HG03196 (cell line): ENCODE data around the gene NAA16.
"Not testable (repeated sequence)": the region's sequence is repeated elsewhere in the genome, so short reads cannot be mapped to it uniquely, and the experiment has no call there.

ENCODE experiments used
- ATAC-seq: cut with Tn5 transposase; IDR thresholded peaks from one replicate; pipeline ENCODE4 v1.9.1; 2021; ENCODE audit not compliant: unreplicated experiment

The NAA16 gene

DNA sequence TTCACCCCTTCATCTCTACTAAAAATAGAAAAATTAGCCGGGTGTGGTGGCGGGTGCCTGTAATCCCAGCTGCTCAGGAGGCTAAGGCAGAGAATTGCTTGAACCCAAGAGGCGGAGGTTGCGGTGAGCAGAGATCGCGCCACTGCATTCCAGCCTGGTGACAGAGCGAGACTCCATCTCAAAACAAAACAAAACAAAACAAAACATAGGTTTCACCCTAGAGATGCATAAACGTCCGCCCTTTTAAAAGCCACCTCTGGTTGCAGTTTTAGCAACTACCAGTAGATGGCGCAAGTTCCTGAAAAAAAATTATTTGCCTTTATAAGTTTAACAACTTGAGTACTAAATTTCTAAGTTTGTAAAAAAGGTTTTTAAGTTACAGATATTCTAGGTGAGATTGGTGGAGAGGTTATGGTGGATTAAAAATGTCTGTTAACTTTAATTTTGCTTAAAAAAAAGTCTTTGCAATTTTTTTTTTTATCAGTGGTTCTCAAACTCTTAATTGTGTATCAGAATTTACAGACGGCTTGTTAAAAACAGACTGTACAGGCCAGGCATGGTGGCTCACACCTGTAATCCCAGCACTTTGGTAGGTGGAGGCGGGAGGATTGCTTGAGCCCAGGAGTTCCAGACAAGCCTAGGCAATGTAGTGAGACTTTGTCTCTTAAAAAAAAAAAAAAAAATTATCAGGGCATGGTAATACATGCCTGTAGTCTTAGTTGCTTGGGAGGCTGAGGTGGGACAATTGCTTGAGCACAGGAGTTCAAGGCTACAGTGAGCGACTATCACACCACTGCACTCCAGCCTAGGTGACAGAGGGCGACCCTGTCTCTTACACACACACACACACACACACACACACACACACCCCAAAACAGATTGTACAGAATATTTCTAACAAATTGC, 42.1 kb downstream of the NAA16 start:
- no peak for ATAC-seq

DNA sequence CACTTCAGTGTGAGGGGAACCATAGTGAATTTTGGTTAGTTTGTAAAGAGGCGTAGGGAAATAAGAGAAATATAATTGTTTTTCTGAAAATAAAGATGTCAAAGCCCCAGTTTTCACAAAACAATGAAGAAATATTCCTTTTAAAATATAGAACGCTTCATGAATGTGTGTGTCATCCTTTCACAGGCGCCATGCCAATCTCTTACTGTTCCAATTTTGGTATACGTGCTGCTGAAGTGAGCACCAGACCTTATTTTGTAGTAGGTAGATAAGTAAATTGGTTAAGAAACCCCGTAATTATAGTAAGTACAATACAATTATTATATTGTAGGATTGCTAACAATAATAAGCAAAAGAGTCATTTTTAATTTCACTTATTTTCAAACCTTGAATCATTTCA, 43.3 kb downstream of the NAA16 start:
- ATAC-seq: no peak

- not testable (repeated sequence) for ATAC-seq
These were observed 45.2 kb downstream of the NAA16 start for GRCh38 chr13:41356385-41356648.

DNA sequence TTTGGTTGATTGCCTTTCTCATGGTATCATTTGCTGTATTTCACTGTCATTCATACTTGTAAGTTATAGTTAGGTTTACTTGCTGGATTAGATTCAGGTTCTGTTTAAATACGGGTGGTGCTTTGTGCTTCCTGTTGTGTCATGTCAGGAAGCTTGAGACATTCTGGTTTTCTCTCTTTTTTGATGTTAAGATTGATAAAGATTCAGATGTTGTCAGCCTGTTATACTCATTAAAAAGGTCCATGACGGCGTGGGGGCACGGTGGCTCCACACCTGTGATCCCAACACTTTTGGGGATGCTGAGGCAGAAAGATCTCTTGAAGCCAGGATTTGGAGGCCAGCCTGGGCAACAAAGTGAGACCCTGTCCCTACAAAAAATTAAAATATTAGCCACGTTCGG, 45.7 kb downstream of the NAA16 start:
- ATAC-seq: no peak

GRCh38 chr13:41361491-41361890, 50.4 kb downstream of the NAA16 start:
- no peak for ATAC-seq

DNA sequence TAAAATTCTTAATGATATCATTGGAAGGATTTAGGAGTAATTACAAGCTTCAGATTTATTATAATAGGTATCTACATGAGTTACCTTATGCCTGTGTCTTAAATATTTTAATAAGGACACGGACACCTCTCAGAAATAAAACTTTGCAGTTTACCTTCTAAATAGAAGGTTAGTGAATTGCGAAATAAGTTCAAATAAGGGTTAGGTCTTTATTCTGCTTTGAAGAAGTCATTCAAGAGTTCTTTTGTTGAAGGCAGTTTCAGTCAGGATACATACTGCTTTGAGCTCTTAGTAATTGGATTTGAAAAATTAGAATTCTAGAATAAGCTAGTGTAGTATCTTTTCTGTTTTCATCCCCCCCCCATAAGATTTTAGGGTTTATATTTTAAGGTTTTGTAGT, 53.0 kb downstream of the NAA16 start:
- no peak for ATAC-seq

- no peak for ATAC-seq
These were observed 54.6 kb downstream of the NAA16 start for GRCh38 chr13:41365631-41366030.

- no peak for ATAC-seq
These were observed 59.7 kb downstream of the NAA16 start for GRCh38 chr13:41370736-41371135.

GRCh38 chr13:41377446-41377845, 66.4 kb downstream of the NAA16 start:
- no peak for ATAC-seq

DNA sequence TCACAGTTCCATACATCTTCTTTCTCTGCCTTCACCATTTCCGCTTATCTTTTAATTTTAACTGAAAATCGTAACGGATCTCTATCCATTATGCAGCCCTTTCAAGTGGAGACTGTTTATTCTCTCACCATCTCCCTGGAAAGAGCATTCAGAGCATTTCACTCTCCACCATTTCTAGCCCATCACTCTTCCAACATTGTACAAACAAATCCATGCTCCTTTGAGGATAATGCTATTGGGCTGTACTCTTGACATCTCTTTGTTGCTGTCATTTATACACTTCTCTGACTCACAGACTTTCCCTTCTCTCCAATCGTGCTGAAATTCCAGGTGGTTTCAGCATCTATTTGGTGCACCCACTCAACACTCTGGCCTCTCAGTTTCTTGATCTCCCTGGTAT, 71.4 kb downstream of the NAA16 start:
- no peak for ATAC-seq

DNA sequence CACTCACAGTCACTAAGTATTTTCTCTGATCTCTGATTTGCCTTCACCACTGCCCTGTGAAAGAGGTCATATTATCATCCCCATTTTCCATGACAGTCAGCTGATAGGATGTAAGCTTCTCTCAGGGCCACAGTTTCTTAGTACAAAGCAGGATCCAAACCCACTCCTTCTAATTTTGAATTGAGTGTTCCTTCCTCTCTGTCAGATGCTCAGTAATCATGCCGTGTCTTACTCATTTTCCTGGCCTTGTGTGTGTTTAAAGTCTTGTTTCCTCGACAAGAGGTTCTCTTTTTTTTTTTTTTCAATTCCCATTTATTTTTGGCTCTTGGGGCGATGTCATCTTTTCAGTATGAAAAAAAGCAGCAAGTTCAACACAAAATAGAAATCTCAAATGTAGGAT, 72.3 kb downstream of the NAA16 start:
- ATAC-seq: no peak

GRCh38 chr13:41384749-41385503, 73.9 kb downstream of the NAA16 start:
- ATAC-seq: no peak

GRCh38 chr13:41386211-41386610, 75.1 kb downstream of the NAA16 start:
- ATAC-seq: no peak

DNA sequence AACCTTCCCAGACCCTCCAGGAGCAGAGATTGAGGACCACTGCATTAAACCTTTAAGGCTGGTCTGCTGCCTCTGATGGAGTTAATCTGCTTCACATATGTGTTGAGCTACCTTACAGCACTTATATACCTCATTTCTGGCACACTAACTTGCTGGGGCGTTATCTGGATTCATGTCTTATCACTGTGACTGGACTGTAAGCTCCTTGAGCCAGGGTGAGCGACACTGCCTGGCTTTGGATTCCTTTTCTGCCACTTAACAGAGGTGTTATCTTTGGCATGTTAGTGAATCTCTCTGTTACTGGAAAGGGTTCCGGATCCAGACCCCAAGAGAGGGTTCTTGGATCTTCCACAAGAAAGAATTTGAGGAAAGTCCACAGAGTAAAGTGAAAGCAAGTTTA, 76.5 kb downstream of the NAA16 start:
- no peak for ATAC-seq

- no peak for ATAC-seq
These were observed 77.2 kb downstream of the NAA16 start for GRCh38 chr13:41388143-41388881.

DNA sequence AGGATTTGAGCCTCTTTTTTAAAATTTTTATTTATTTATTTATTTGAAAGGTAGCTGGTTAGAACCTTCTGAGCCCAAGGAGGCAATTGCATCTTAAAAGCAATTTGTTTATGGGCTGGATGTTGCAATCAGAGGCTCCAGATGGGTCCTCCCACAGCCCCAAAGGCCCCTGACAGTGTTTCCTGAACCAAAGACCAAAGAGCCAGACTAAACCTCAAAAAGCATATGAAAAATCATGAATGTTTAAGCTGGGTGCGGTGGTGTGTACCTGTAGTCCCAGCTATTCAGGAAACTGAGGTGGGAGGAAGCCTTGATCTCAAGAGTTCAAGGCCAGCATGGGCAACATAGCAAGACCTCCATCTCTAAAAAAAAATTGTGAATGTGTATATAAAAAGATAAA, 78.5 kb downstream of the NAA16 start:
- ATAC-seq: no peak

- no peak for ATAC-seq
These were observed 83.1 kb downstream of the NAA16 start for GRCh38 chr13:41394166-41394565.

GRCh38 chr13:41398494-41399170, 87.6 kb downstream of the NAA16 start:
- no peak for ATAC-seq

- no peak for ATAC-seq
These were observed 90.3 kb downstream of the NAA16 start for GRCh38 chr13:41401366-41401765.

DNA sequence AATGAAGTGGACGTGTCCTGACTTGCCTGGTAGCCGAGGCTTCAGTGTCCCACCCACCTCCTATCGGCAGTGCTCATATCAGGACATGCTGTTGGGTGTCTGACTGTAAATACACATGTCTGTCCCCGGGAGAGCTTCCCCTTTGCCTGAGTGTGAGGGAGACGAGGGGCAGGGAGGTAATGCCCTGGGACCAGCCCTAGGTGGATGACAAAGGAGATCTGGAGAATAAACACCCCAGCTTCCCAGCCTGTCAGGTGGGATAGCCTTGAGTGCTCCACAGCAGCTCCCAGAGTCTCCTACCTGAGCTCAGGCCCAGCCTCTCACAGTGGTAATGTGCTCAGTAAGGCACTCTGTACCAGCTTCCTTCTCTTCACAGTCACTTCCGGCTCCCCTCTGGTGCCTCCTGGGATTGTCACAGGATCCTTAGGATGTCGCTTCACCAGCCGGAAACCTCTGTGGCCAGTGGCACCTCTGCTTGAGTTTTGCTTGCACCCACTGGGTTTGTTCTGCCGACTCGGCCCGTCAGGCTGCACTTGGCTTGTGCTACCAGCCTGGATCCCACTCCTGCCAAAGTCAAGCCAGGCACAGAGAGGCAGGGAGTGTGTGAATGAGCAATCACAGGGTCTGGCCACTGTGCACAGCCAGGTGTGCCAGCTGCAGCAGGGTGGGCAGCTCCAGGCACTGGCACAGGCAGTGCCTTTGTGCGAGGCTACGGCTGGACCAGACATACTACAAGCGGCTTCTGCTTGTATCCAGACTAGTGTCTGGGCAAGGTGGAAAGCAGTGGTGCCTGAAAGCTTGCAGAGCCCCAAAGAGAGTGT, 91.8 kb downstream of the NAA16 start:
- no peak for ATAC-seq
